ENCODE measurements around the gene CILP2. TPM values are rescaled to one million over a fixed set of nuclear protein-coding genes. Genes with fewer than 3 reads are reported as not detected.

Gene CILP2
- total and polyA plus RNA-seq, 2 experiments from 2014 or later, result 0.11 to 0.48 TPM

DNA sequence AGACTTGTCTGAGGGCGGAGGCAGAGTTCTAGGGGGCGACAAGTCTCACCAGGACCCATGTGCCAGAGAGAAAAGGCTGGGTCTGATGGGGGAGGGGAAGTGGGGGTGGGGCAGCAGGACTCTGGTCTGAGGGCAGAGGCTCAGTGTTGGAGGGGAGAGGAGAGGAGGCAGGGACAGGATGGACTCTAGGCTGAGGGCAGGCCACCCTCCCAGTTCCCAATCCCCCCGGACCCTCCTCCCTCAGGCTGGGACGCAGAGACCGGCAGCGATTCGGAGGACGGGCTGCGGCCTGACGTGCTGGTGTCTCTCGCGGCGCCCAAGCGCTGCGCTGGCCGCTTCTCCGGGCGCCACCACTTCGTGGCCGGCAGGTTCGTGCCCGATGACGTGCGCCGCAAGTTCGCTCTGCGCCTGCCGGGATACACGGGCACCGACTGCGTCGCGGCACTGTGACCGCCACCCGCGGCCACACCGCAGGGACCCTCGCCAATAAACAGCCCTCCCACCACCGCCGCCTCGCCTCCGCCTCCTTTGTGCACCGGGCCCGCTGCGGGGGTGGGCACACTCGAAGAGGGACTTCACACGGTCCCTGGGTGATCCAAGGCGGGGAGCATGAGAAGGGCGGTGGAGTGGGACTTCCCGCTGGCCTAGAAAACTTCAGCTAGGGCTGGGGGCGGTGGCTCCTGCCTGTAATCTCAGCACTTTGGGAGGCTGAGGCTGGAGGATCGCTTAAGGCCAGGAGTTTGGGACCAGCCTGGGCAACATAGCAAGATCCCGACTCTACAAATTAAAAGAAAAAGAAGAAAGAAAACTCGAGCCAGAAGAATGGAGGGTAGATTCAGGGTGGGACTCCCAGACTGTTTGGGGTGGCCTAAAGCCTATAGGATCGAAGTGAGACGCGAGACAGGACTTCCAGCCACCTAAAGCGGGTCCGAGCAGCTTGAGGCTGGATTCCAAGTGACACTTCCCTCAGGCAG is 703 bp upstream of the CILP2 start:
- TF ChIP-seq EZH2 (IDR thresholded peaks at IDR 0.05; ENCODE audit: insufficient read depth, poor library complexity, severe bottlenecking) (no peak), EZH2phosphoT487 (IDR thresholded peaks at IDR 0.05; ENCODE audit: insufficient read depth, low read depth) (no peak)
- WGBS, 2 experiments (ENCODE audit: low coverage in 1 of 2, low lambda C conversion rate in 2 of 2, missing lambda C conversion rate in 2 of 2), result 46 to 59% methylated on average over 50 to 59 of the region's 59 CpGs
- no peaks in the 10 kb centered on the region for H3K4me1 ChIP-seq (ENCODE audit: insufficient read depth)
- H3K36me3 ChIP-seq (ENCODE audit: low read depth), result no peaks in the 10 kb centered on the region
- no peaks in the 10 kb centered on the region for H3K9me3 ChIP-seq (ENCODE audit: low read depth)
- H3F3A ChIP-seq (ENCODE audit: insufficient read depth), result no peaks in the 10 kb centered on the region
- no peaks in the 10 kb centered on the region for H3K27me3 ChIP-seq (replicated peaks; ENCODE audit: insufficient read depth)
- DNase-seq, result peak; percentile 62
- H3K79me2 ChIP-seq (ENCODE audit: insufficient read depth), result no peaks in the 10 kb centered on the region
- no peak overlapping the region for H3K27ac ChIP-seq
- H3K9ac ChIP-seq, result no peak overlapping the region
- in situ Hi-C loops (cut with MboI), result loop anchor here (5.0 to 25.0 kb wide), 3 partner anchors 105 to 700 kb away; partner anchors contain the start of gene GMIP
- H3K4me2 ChIP-seq (ENCODE audit: unreplicated experiment), result peak overlapping the region; percentile 51
- H2AFZ ChIP-seq, result no peak overlapping the region
- H3K9me2 ChIP-seq (ENCODE audit: insufficient read depth), result no peaks in the 10 kb centered on the region
- H4K20me1 ChIP-seq (ENCODE audit: insufficient read depth), result no peaks in the 10 kb centered on the region
- peak overlapping the region; percentile 50 for H3K4me3 ChIP-seq

DNA sequence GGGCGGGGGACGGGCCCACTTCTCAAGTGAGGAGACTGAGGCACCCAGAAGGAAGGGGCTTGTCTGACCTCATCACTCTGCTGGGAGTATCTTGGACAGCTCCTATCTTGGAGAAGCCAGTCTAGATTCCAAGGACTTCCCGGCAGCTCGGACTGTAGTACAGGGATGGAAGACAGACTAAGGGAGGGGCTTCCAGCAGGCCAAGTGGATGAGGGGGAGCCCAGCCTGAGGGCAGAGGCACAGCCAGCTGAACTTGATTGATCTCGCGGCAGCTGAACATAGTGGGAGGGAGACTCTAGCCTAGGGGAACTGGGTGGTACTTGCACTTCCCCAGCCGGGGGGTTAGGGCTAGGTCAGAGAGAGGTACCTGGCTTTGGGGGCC is 711 bp downstream of the CILP2 start:
- DNase-seq, result peak; percentile 24
- Histone ChIP-seq H3K36me3 (ENCODE audit: low read depth) (no peaks in the 10 kb centered on the region), H3K27me3 (replicated peaks; ENCODE audit: insufficient read depth) (no peaks in the 10 kb centered on the region), H3K4me1 (ENCODE audit: insufficient read depth) (no peaks in the 10 kb centered on the region), H3K9me2 (ENCODE audit: insufficient read depth) (no peaks in the 10 kb centered on the region), H3K4me2 (ENCODE audit: unreplicated experiment) (peak overlapping the region; percentile 51), H3K9me3 (ENCODE audit: low read depth) (no peaks in the 10 kb centered on the region), H3F3A (ENCODE audit: insufficient read depth) (no peaks in the 10 kb centered on the region), H4K20me1 (ENCODE audit: insufficient read depth) (no peaks in the 10 kb centered on the region), H3K4me3 (no peak overlapping the region; the same call in 1 of the 2 replicates), H3K79me2 (ENCODE audit: insufficient read depth) (no peaks in the 10 kb centered on the region), H2AFZ (no peak overlapping the region), H3K27ac (no peak overlapping the region), H3K9ac (no peak overlapping the region)
- WGBS, 2 experiments (ENCODE audit: low coverage in 1 of 2, low lambda C conversion rate in 2 of 2, missing lambda C conversion rate in 2 of 2), result 12 to 21% methylated on average over 7 of the region's 7 CpGs
- in situ Hi-C loops (cut with MboI), result loop anchor here (5.0 to 25.0 kb wide), 3 partner anchors 104 to 699 kb away; partner anchors contain the start of gene GMIP
- TF ChIP-seq EZH2 (IDR thresholded peaks at IDR 0.05; ENCODE audit: insufficient read depth, poor library complexity, severe bottlenecking), result no peak
- TF ChIP-seq EZH2phosphoT487 (IDR thresholded peaks at IDR 0.05; ENCODE audit: insufficient read depth, low read depth), result no peak

DNA sequence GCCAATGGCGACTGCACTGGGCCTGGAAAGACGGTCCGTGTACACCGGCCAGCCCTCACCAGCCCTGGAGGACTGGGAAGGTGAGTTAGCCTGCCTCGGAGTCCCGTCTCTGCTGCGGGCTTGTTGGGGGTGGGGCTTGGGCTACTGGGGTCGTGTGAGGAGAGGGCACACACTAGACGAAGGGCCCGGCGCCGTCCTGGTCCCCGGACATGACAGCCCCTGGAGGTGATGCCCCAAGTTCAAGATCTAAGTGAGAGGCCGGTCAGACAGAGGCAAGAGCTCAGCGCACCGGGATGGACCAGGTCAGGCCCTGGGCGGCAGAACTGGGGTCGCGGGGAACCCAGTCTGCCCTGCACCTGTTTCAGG is 1.6 kb downstream of the CILP2 start:
- 75 to 83% methylated on average over 18 to 19 of the region's 19 CpGs for WGBS, 2 experiments (ENCODE audit: low coverage in 1 of 2, low lambda C conversion rate in 2 of 2, missing lambda C conversion rate in 2 of 2)
- TF ChIP-seq EZH2phosphoT487 (IDR thresholded peaks at IDR 0.05; ENCODE audit: insufficient read depth, low read depth), result no peak
- TF ChIP-seq EZH2 (IDR thresholded peaks at IDR 0.05; ENCODE audit: insufficient read depth, poor library complexity, severe bottlenecking), result no peak
- Histone ChIP-seq H3F3A (ENCODE audit: insufficient read depth) (no peaks in the 10 kb centered on the region), H3K4me3 (no peak overlapping the region), H3K27ac (no peak overlapping the region), H2AFZ (no peak overlapping the region), H3K27me3 (replicated peaks; ENCODE audit: insufficient read depth) (no peaks in the 10 kb centered on the region), H3K9me2 (ENCODE audit: insufficient read depth) (no peaks in the 10 kb centered on the region), H3K4me2 (ENCODE audit: unreplicated experiment) (no peak overlapping the region), H3K9me3 (ENCODE audit: low read depth) (no peaks in the 10 kb centered on the region), H3K79me2 (ENCODE audit: insufficient read depth) (no peaks in the 10 kb centered on the region), H3K9ac (no peak overlapping the region), H4K20me1 (ENCODE audit: insufficient read depth) (no peaks in the 10 kb centered on the region), H3K36me3 (ENCODE audit: low read depth) (no peaks in the 10 kb centered on the region), H3K4me1 (ENCODE audit: insufficient read depth) (no peaks in the 10 kb centered on the region)
- no peak for DNase-seq
- in situ Hi-C loops (cut with MboI), result loop anchor here (5.0 to 25.0 kb wide), 3 partner anchors 103 to 698 kb away; partner anchors contain the start of gene GMIP

DNA sequence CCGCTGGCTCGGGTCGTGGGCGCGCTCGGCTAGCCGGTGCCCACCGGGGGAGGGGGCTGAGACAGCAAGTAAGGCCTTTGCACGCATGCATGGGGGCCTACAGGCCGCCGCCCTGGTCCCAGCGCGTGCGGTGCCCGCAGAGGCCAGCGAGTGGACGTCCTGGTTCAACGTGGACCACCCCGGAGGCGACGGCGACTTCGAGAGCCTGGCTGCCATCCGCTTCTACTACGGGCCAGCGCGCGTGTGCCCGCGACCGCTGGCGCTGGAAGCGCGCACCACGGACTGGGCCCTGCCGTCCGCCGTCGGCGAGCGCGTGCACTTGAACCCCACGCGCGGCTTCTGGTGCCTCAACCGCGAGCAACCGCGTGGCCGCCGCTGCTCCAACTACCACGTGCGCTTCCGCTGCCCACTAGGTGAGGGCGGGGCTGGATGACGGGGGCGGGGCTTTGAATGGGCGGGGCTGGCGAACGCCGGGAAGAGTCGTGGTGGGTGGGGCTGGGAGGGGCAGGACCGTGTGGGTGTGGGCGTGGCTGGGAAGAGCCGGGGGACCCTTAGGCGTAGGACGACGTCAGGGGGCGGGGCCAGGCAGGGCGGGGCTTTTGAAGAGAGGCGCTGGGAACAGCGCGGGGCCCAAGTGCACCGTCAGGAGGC is 2.1 kb downstream of the CILP2 start:
- TF ChIP-seq EZH2phosphoT487 (IDR thresholded peaks at IDR 0.05; ENCODE audit: insufficient read depth, low read depth), result no peak
- TF ChIP-seq EZH2 (IDR thresholded peaks at IDR 0.05; ENCODE audit: insufficient read depth, poor library complexity, severe bottlenecking), result no peak
- Histone ChIP-seq H3K9me3 (ENCODE audit: low read depth) (no peaks in the 10 kb centered on the region), H3K4me3 (no peak overlapping the region), H3K4me1 (ENCODE audit: insufficient read depth) (no peaks in the 10 kb centered on the region), H3K9me2 (ENCODE audit: insufficient read depth) (no peaks in the 10 kb centered on the region), H3F3A (ENCODE audit: insufficient read depth) (no peaks in the 10 kb centered on the region), H3K36me3 (ENCODE audit: low read depth) (no peaks in the 10 kb centered on the region), H3K79me2 (ENCODE audit: insufficient read depth) (no peaks in the 10 kb centered on the region), H2AFZ (0 out of 2 replicates have a peak overlapping the region, but pooled peaks have one; percentile 27), H3K27ac (no peak overlapping the region), H3K27me3 (replicated peaks; ENCODE audit: insufficient read depth) (no peaks in the 10 kb centered on the region), H4K20me1 (ENCODE audit: insufficient read depth) (no peaks in the 10 kb centered on the region), H3K4me2 (ENCODE audit: unreplicated experiment) (no peak overlapping the region), H3K9ac (no peak overlapping the region)
- peak; percentile 77 for DNase-seq
- 19 to 40% methylated on average over 30 to 57 of the region's 74 CpGs for WGBS, 2 experiments (ENCODE audit: low coverage in 1 of 2, low lambda C conversion rate in 2 of 2, missing lambda C conversion rate in 2 of 2)
- in situ Hi-C loops (cut with MboI), result loop anchor here (25.0 kb wide), 2 partner anchors 397 to 697 kb away; no protein-coding TSS in a partner anchor

Measured in GM23248 (cell line).